HG03196 (cell line): ENCODE measurements around the gene PLXNA4.
"Not testable (repeated sequence)": the region's sequence is repeated elsewhere in the genome, so short reads cannot be mapped to it uniquely, and the experiment has no call there.

Source experiments
- ATAC-seq: cut with Tn5 transposase; IDR thresholded peaks from one replicate; pipeline ENCODE4 v1.9.1; 2021; ENCODE audit not compliant: unreplicated experiment

PLXNA4 gene

GRCh38 chr7:132398253-132398925, 177.9 kb downstream of the PLXNA4 start:
- ATAC-seq, result no peak

DNA sequence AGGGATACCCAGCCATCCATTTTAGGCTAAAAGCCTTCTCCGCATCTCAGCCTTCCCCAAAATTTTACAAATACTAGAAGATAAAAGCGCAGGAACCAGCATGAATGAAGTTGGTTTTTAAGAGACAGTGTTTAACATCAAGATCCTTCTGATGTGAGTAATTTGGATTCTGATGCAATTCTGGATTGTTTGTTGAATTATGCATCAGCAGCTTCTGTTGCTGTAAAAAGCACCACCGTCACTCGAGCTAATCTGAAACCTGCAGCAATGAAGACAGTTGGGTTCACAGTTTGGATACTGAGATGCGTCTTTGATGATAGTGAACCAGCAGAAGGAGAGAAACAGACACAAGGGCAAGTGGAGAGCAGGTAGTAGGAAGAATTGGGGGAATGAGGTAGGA, 179.2 kb downstream of the PLXNA4 start:
- no peak for ATAC-seq

DNA sequence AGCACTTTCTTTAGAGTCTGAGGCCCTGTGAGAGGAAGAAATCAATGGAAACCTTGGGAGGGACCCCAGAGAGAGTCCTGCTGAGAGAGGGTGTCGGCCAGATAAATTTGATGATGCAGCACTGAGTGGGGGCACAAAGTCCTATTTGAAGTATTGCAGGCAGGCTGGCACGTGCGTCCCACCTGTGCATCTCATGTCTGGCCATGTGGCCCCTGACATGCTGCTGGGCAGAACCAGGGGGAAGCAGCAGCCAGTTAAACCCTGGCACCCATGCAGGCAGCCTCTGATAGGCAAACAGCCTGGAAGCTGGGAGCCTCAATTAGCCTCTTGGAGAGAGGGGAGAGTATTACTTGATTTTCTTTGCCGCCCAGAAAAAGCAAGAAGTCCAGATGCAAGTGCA, 180.9 kb downstream of the PLXNA4 start:
- no peak for ATAC-seq

DNA sequence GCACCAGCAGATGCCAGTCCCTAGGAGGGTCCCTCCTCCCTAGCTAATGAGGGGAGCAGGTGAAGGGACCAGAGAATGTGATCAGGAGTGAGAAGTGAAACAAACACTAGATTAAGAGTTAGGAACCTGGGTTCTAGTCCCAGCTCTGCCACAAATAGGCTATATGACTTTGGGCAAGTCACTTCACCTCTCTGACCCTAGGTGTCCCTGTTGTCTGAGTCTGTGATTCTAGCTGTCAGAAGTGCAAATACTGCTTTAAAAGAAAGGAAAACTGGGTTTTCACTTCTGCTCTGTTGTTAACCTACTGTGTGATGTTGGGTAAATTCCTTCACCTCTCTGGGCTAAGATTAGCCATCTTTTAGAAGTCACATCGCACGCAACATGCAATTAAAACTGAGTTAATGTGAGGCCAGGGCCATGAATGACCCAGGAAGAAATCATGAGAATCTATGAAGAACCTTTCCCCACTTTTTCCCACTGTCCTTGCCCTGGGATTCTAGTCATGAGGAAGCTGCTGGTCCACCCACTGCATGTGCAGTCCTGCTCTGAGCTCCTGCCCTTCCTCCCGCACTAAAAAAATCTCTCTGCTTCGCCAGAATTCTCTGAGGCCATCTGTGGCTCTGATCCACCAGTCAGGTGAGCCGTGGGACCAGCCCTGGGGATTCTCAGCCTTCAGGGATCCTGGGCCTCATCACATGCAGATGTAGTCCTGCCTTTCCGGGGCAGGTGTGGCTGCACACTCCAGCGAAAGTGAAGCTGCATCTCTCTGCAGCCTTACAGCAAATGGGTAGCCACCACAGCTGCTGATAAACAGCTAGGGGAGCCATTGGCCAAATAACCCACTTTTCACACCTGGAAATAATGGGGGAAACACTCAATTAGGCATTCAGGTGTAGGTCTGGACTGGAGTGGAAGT, 181.7 kb downstream of the PLXNA4 start:
- no peak for ATAC-seq

- ATAC-seq, result no peak
Measured at GRCh38 chr7:132393789-132394261, 182.4 kb downstream of the PLXNA4 start.

DNA sequence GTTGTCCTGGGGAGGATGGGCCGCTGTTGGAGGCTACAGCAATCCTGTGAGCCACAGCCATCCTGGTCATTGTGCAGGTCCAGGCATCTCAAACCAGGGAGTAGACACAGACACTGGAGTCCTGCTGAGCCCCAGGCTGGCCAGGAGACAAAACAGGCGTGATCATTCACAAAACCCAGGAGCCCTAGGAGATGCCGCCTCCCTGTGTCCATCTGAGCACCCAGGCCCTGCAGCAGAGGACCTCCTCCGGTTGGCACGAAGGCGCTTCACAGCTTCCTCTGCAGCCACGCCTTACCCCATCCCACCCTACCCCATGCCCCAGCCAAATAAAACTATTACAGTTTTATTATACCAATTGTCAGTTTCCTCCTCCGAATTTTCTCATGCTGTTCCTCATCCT, 183.6 kb downstream of the PLXNA4 start:
- ATAC-seq, result no peak

- ATAC-seq, result no peak
Measured at GRCh38 chr7:132390705-132391104, 185.6 kb downstream of the PLXNA4 start.

- not testable (repeated sequence) for ATAC-seq
Measured at GRCh38 chr7:132390049-132390448, 186.2 kb downstream of the PLXNA4 start.

GRCh38 chr7:132388688-132389087, 187.6 kb downstream of the PLXNA4 start:
- no peak for ATAC-seq

- no peak for ATAC-seq
Measured at GRCh38 chr7:132387596-132387995, 188.7 kb downstream of the PLXNA4 start.

- ATAC-seq, result no peak
Measured at GRCh38 chr7:132386201-132386681, 190.0 kb downstream of the PLXNA4 start.

DNA sequence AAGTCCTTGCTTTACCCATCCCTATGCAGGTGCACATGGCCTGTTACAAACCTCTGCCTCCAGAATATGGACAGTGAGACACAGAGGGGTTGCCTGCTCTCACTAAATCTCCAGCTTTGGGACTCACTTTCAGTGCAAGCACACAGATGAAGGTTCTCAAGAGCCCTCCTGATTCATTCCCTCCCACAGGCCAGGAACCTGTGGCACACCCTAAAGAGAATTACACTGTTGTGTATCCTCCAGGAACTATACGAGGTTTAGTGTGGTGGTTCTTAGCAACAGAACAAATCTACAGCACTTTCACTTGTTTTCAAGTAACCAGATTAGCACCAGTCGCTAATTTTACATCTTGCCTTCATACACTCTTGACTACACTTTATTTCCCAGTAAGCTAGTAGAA, 192.3 kb downstream of the PLXNA4 start:
- no peak for ATAC-seq

DNA sequence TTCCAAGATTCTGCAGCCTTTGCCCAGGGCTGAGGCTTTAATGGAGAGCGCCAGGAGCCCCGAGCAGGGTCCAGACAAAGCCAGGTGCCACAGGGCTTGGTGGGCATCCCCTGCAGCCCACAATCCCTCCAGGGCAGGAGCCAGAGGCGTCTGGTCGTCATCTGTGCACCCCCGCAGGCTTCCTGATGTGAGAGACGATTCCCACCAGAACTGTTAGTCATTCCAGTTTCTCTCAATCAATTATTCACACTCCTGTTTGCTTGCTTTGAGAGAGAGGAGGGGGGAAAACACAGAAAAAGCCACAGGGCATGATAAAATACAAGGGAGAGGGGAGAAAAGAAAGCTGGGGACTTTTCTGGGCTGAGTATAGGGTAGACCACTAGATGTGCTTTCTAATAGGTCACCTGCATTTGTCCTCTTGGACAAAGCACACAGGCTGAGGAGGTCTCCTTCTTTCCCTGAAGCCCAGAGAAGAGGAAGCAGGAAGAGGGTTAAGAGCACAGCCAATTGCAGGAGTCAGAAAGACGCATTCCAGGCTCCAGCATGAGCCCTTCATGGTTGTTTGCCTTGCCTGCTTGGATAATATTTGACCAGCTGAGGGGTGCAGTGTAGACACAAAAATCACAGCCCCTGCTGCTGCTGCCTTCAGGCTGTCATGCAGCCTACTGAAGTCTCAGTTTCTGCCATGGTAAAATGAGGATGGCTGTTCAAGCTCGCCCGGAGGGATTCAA, 194.4 kb downstream of the PLXNA4 start:
- ATAC-seq, result no peak

GRCh38 chr7:132380059-132380458, 196.2 kb downstream of the PLXNA4 start:
- ATAC-seq, result no peak

GRCh38 chr7:132379292-132379691, 197.0 kb downstream of the PLXNA4 start:
- ATAC-seq, result no peak

GRCh38 chr7:132377703-132378584, 198.3 kb downstream of the PLXNA4 start:
- ATAC-seq, result no peak

- ATAC-seq, result no peak
Measured at GRCh38 chr7:132377015-132377414, 199.3 kb downstream of the PLXNA4 start.

- no peak for ATAC-seq
Measured at GRCh38 chr7:132376361-132377013, 199.8 kb downstream of the PLXNA4 start.

- no peak for ATAC-seq
Measured at GRCh38 chr7:132373879-132374278, 202.4 kb downstream of the PLXNA4 start.

DNA sequence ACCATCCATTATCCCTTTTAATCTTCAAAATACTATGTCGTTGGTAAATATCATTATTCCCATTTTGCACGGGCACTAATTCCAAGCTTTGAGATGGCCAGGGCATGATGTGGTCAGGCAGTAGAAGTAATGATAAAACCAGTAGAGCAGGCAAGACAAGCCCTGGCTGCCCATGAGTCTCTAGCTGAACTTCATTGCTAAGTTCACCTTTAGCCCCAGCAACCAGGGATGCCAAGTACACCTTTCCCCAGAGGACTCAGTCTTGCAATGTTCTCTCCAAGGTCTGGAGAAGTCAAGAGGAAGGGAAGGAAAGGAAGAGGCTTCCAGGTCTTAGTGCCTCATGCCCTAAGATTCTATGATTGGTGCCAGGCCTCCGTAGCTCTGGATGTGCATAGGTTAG, 203.2 kb downstream of the PLXNA4 start:
- no peak for ATAC-seq
